HepG2 (cell line): ENCODE results near the gene RAB5B. TPM values are rescaled to one million over a fixed set of nuclear protein-coding genes. Genes with fewer than 3 reads are reported as not detected.

Source experiments
- BCL6 ChIP-seq: IDR thresholded peaks from 2 replicates; pipeline ENCODE4 v1.6.1; 2016; ENCODE audit warnings: missing genetic modification reagents, missing compliant biosample characterization
- FOXK2 ChIP-seq: fragments of 450-650 bp; IDR thresholded peaks from 2 replicates; pipeline ENCODE4 v1.6.1; 2016
- FOXP1 ChIP-seq, 2 experiments: fragments of 450-650 bp in 1 of 2; IDR thresholded peaks; 2 replicates each; pipeline ENCODE4 v1.6.1; 2017 to 2018; ENCODE audit warnings: antibody characterized with exemption in 1 of 2
- HNF1B ChIP-seq: sonication (generic); formaldehyde crosslinking; IDR thresholded peaks from 2 replicates; pipeline ENCODE4 v1.5.1; 2020; ENCODE audit warnings: mild to moderate bottlenecking, moderate library complexity, missing genetic modification reagents
- NR2F6 ChIP-seq, 2 experiments: IDR thresholded peaks; 2 replicates each; pipeline ENCODE4 v1.6.1; 2016; ENCODE audit warnings: antibody characterized with exemption in 1 of 2, mild to moderate bottlenecking in 1 of 2
- PAX8 ChIP-seq: sonication (generic); formaldehyde crosslinking; IDR thresholded peaks from 2 replicates; pipeline ENCODE4 v1.8.0; 2022; ENCODE audit warnings: mild to moderate bottlenecking, missing genetic modification reagents, borderline replicate concordance
- POGZ ChIP-seq: sonication (generic); formaldehyde crosslinking; IDR thresholded peaks from 2 replicates; pipeline ENCODE4 v1.4.0; 2020; ENCODE audit warnings: mild to moderate bottlenecking, missing genetic modification reagents
- RARA ChIP-seq: IDR thresholded peaks from 2 replicates; pipeline ENCODE4 v1.6.1; 2016; ENCODE audit warnings: missing genetic modification reagents, missing compliant biosample characterization
- SOX5 ChIP-seq: IDR thresholded peaks from 2 replicates; pipeline ENCODE4 v1.6.1; 2016; ENCODE audit warnings: borderline replicate concordance
- SP2 ChIP-seq: sonication (generic); formaldehyde crosslinking; IDR thresholded peaks from 2 replicates; pipeline ENCODE4 v1.5.1; 2020; ENCODE audit warnings: mild to moderate bottlenecking, missing genetic modification reagents
- THAP9 ChIP-seq: sonication (generic); formaldehyde crosslinking; IDR thresholded peaks from 2 replicates; pipeline ENCODE4; 2020; ENCODE audit warnings: missing genetic modification reagents, mild to moderate bottlenecking, borderline replicate concordance
- ZC3H13 ChIP-seq: sonication (generic); formaldehyde crosslinking; IDR thresholded peaks from 2 replicates; pipeline ENCODE4 v1.8.1; 2023; ENCODE audit warnings: mild to moderate bottlenecking, missing genetic modification reagents, moderate library complexity
- ZMAT3 ChIP-seq: sonication (generic); formaldehyde crosslinking; conservative IDR thresholded peaks from 2 replicates; pipeline ENCODE4 v1.7.0; 2021; ENCODE audit warnings: missing genetic modification reagents
- ZNF205 ChIP-seq: IDR thresholded peaks from 2 replicates; pipeline ENCODE4 v1.6.1; 2018; ENCODE audit warnings: missing biosample characterization, missing genetic modification reagents
- ZSCAN25 ChIP-seq: sonication (generic); formaldehyde crosslinking; IDR thresholded peaks from 2 replicates; pipeline ENCODE4 v1.8.0; 2022; ENCODE audit warnings: mild to moderate bottlenecking, missing genetic modification reagents
- polyA plus RNA-seq, 8 experiments: library from polyadenylated mRNA; depleted of rRNA in 3 of 8; stranded (reverse) in 7 of 8; unstranded in 1 of 8; fragments of >200 nt; fragmentation: Illumina TruSeq in 4 of 8; extraction: Trizol in 4 of 8; gene quantifications; 2 replicates each; pipeline versions ENCODE4 v1.2.1 to v1.2.3, GENCODE V29; 2011 to 2016; ENCODE audit warnings: low read depth in 4 of 8, missing spikeins in 1 of 8, mixed read lengths in 1 of 8; ENCODE audit not compliant: insufficient read depth in 1 of 8
- total RNA-seq, 5 experiments: library from RNA; depleted of rRNA; stranded (reverse); fragments of >200 nt; fragmentation: Illumina TruSeq; extraction: Trizol; gene quantifications; 2 replicates each; pipeline ENCODE4 v1.2.3, GENCODE V29; 2016; ENCODE audit warnings: low read depth in 1 of 5
- TF ChIP-seq, protein P1 (sequence below): sonication (generic); formaldehyde crosslinking; IDR thresholded peaks from 2 replicates; pipeline ENCODE4 v1.9.0; 2021; ENCODE audit warnings: missing genetic modification reagents, borderline replicate concordance
- TF ChIP-seq, protein P2 (sequence below): IDR thresholded peaks from 2 replicates; pipeline ENCODE4 v1.6.1; 2012; ENCODE audit warnings: inconsistent platforms
- TF ChIP-seq, protein P3 (sequence below): fragments of 450-650 bp; IDR thresholded peaks from 2 replicates; pipeline ENCODE4 v1.6.1; 2016
- TF ChIP-seq, protein P4 (sequence below): IDR thresholded peaks from 2 replicates; pipeline ENCODE4 v1.6.1; 2018; ENCODE audit warnings: missing genetic modification reagents, mild to moderate bottlenecking, missing compliant biosample characterization

The RAB5B gene
- total and polyA plus RNA-seq, 2 of the 13 experiments (the other 11 are each of a cell fraction or from before 2014, with no cell fraction given) = 26.0 to 68.3 TPM

GRCh38 chr12:55973599-55974307 lies at the start of gene RAB5B (continued):
- TF ChIP-seq NR2F6 (IDR thresholded peaks at IDR 0.05) (peak; percentile 39; the same call in 1 of the 2 replicates), NR2F6 (CRISPR knock-in tag; IDR thresholded peaks at IDR 0.05) (peak; percentile 26; the same call in 1 of the 2 replicates), ZNF205 (CRISPR knock-in tag) (0 out of 2 replicates have a peak, but pooled peaks have one; percentile 33), THAP9 (CRISPR knock-in tag) (peak; percentile 82), SP2 (CRISPR knock-in tag) (peak; percentile 100), FOXK2 (peak; percentile 86), POGZ (CRISPR knock-in tag) (peak; percentile 81), ZMAT3 (no peak), HNF1B (peak; percentile 91; the same call in 1 of the 2 replicates), FOXP1 (IDR thresholded peaks at IDR 0.05) (no peak), FOXP1 (CRISPR knock-in tag; IDR thresholded peaks at IDR 0.05) (peak; percentile 21), BCL6 (CRISPR knock-in tag) (peak; percentile 51; the same call in 1 of the 2 replicates), SOX5 (CRISPR knock-in tag) (peak; percentile 24; the same call in 1 of the 2 replicates), ZSCAN25 (CRISPR knock-in tag) (peak; percentile 67; the same call in 1 of the 2 replicates), ZC3H13 (CRISPR knock-in tag) (no peak), RARA (CRISPR knock-in tag) (peak; percentile 50), PAX8 (CRISPR knock-in tag) (no peak)
- TF ChIP-seq, protein P1, sequence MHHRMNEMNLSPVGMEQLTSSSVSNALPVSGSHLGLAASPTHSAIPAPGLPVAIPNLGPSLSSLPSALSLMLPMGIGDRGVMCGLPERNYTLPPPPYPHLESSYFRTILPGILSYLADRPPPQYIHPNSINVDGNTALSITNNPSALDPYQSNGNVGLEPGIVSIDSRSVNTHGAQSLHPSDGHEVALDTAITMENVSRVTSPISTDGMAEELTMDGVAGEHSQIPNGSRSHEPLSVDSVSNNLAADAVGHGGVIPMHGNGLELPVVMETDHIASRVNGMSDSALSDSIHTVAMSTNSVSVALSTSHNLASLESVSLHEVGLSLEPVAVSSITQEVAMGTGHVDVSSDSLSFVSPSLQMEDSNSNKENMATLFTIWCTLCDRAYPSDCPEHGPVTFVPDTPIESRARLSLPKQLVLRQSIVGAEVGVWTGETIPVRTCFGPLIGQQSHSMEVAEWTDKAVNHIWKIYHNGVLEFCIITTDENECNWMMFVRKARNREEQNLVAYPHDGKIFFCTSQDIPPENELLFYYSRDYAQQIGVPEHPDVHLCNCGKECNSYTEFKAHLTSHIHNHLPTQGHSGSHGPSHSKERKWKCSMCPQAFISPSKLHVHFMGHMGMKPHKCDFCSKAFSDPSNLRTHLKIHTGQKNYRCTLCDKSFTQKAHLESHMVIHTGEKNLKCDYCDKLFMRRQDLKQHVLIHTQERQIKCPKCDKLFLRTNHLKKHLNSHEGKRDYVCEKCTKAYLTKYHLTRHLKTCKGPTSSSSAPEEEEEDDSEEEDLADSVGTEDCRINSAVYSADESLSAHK (CRISPR knock-in tag) = 0 out of 2 replicates have a peak, but pooled peaks have one; percentile 20
- TF ChIP-seq, protein P2, sequence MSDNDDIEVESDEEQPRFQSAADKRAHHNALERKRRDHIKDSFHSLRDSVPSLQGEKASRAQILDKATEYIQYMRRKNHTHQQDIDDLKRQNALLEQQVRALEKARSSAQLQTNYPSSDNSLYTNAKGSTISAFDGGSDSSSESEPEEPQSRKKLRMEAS = peak; percentile 66; the same call in 1 of the 2 replicates
- TF ChIP-seq, protein P3, sequence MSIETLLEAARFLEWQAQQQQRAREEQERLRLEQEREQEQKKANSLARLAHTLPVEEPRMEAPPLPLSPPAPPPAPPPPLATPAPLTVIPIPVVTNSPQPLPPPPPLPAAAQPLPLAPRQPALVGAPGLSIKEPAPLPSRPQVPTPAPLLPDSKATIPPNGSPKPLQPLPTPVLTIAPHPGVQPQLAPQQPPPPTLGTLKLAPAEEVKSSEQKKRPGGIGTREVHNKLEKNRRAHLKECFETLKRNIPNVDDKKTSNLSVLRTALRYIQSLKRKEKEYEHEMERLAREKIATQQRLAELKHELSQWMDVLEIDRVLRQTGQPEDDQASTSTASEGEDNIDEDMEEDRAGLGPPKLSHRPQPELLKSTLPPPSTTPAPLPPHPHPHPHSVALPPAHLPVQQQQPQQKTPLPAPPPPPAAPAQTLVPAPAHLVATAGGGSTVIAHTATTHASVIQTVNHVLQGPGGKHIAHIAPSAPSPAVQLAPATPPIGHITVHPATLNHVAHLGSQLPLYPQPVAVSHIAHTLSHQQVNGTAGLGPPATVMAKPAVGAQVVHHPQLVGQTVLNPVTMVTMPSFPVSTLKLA = peak; percentile 11; the same call in 1 of the 2 replicates
- TF ChIP-seq, protein P4, sequence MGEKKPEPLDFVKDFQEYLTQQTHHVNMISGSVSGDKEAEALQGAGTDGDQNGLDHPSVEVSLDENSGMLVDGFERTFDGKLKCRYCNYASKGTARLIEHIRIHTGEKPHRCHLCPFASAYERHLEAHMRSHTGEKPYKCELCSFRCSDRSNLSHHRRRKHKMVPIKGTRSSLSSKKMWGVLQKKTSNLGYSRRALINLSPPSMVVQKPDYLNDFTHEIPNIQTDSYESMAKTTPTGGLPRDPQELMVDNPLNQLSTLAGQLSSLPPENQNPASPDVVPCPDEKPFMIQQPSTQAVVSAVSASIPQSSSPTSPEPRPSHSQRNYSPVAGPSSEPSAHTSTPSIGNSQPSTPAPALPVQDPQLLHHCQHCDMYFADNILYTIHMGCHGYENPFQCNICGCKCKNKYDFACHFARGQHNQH = peak; percentile 69; the same call in 1 of the 2 replicates
